K562 (cell line): ENCODE data around the gene MYCL.

ENCODE experiments used
- HDAC6 ChIP-seq: IDR thresholded peaks from 2 replicates; pipeline ENCODE4 v1.6.1; 2012; ENCODE audit warnings: low read depth, mild to moderate bottlenecking, control low read depth, inconsistent platforms, low read length, moderate library complexity
- NR3C1 ChIP-seq: sonication (generic); formaldehyde crosslinking; IDR thresholded peaks from 2 replicates; pipeline ENCODE4 v1.8.1; 2022; ENCODE audit warnings: missing genetic modification reagents
- SMAD4 ChIP-seq: fragments of 250-450 bp; sonication (Bioruptor Pico); conservative IDR thresholded peaks from 2 replicates; pipeline ENCODE4 v1.8.0; 2021; ENCODE audit warnings: inconsistent platforms, mild to moderate bottlenecking, moderate library complexity
- ZBTB26 ChIP-seq: fragments of 450-650 bp; formaldehyde crosslinking; IDR thresholded peaks from 2 replicates; pipeline ENCODE4 v1.4.0; 2022; ENCODE audit warnings: missing genetic modification characterization
- ZC3H11A ChIP-seq: IDR thresholded peaks from 2 replicates; pipeline ENCODE4 v1.6.1; 2012; ENCODE audit warnings: low read depth, low read length, improper control_type of control experiment

DNA sequence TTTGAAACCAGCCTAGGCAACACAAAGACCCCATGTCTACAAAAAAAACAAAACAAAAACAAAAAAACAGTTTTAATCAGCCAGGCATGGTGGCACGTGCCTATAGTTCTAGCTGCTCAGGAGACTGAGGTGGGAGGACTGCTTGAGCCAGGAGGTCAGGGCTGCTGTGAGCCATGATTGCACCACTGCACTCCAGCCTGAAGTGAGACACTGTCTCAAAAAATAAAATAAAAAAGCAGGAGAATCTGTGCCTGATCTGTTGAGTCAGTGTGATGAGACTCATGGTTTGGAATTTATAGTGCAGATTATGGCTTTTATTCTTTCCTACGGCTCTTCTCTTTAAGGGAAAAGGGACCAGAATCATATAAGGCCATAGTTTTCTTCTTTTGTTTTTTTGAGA is 35.0 kb downstream of the MYCL start:
- TF ChIP-seq ZC3H11A (no peak), SMAD4 (CRISPR knock-in tag) (no peak), NR3C1 (CRISPR knock-in tag) (no peak), HDAC6 (no peak), ZBTB26 (CRISPR knock-in tag) (no peak)
